ENCODE data around the gene PANX2.

- no peak for TF ChIP-seq CTCF (IDR thresholded peaks at IDR 0.05 in 4 of 5, conservative IDR thresholded peaks at IDR 0.05 in 1 of 5)
- TF ChIP-seq POLR2A (IDR thresholded peaks at IDR 0.05): no peak
Measured at GRCh38 chr22:50169774-50170341, 673 bp upstream of the PANX2 start.

Data from gastrocnemius medialis (tissue), 4 donors.